K562 (cell line): ENCODE results near the gene GKAP1. TPM values are rescaled to one million over a fixed set of nuclear protein-coding genes. Genes with fewer than 3 reads are reported as not detected.

Experiments used
- ATAC-seq: fragments of 200-7000 bp; cut with Tn5 transposase; 3 replicates; pipeline ENCODE4 v1.9.1; 2020; ENCODE audit warnings: moderate library complexity
- BruUV-seq: library from RNA; stranded (reverse); fragments of 400-500 nt; replicated peaks from 2 replicates; lab custom pipeline; 2021; lab: Mats Ljungman, UMichigan
- CTCF ChIA-PET: fragments of 300-600 bp; formaldehyde crosslinking; extraction: SDS; loops from one replicate; lab custom pipeline; 2021; ENCODE audit warnings: low intra/inter-chr PET ratio; lab: Yijun Ruan, JAX
- POLR2A ChIA-PET: fragments of 300-600, 350-650 bp; sonication (Branson Sonifier 250); formaldehyde crosslinking; extraction: SDS; loops from one replicate; lab custom pipeline; 2021; ENCODE audit warnings: antibody characterized with exemption, inconsistent platforms; lab: Yijun Ruan, JAX
- DNase-seq, 4 experiments: peaks; one replicate each; pipeline versions ENCODE4 v3.0.0 to v3.0.0-alpha.2; 2011 to 2018; ENCODE audit warnings: low spot score in 3 of 4, mixed read lengths in 3 of 4; ENCODE audit errors: extremely low read depth in 1 of 4
- FAIRE-seq: peaks from 2 replicates; lab custom pipeline; 2011; peaks lifted over from hg19 to GRCh38; lab: Jason Lieb, UNC
- H2AFZ ChIP-seq: 2 replicates; pipeline ENCODE4 v1.6.0; 2011; ENCODE audit warnings: low read depth, low read length, control low read depth, inconsistent platforms
- H3K27ac ChIP-seq: fragments of 200-600 bp; 3 replicates; pipeline ENCODE4 v1.8.0; 2011; ENCODE audit warnings: low read depth, mild to moderate bottlenecking, control low read depth, inconsistent platforms, low read length, moderate library complexity, mixed read lengths; ENCODE audit errors: extremely low read depth
- H3K27me3 ChIP-seq, 2 experiments: fragments of 300-600 bp in 1 of 2; 2 replicates in 1 of 2; 3 replicates in 1 of 2; pipeline versions ENCODE4 v1.6.0 to v1.8.0; 2011; ENCODE audit warnings: inconsistent platforms in 2 of 2, low read length in 2 of 2, mild to moderate bottlenecking in 1 of 2, mixed read lengths in 1 of 2, moderate library complexity in 1 of 2; ENCODE audit not compliant: control insufficient read depth in 2 of 2, insufficient read depth in 2 of 2
- H3K36me3 ChIP-seq: fragments of 300-600 bp; 3 replicates; pipeline ENCODE4 v1.8.0; 2011; ENCODE audit warnings: mild to moderate bottlenecking, low read length, inconsistent platforms; ENCODE audit not compliant: control insufficient read depth, insufficient read depth
- H3K4me1 ChIP-seq, 2 experiments: fragments of 200-600 bp in 1 of 2; replicated peaks in 1 of 2; 2 replicates in 1 of 2; 3 replicates in 1 of 2; pipeline versions ENCODE4 v1.5.1 to v1.8.0; 2011; ENCODE audit warnings: inconsistent platforms in 2 of 2, low read length in 2 of 2, mild to moderate bottlenecking in 1 of 2, mixed read lengths in 1 of 2, moderate library complexity in 1 of 2; ENCODE audit not compliant: control insufficient read depth in 2 of 2, insufficient read depth in 2 of 2
- H3K4me2 ChIP-seq: 2 replicates; pipeline ENCODE4 v1.6.1; 2011; ENCODE audit warnings: low read length, control low read depth, inconsistent platforms, mixed read lengths; ENCODE audit not compliant: insufficient read depth
- H3K4me3 ChIP-seq: fragments of 200-600 bp; sonication (generic), shearing (Covaris generic); 2 replicates; pipeline ENCODE4 v1.5.1; 2016; ENCODE audit warnings: control low read depth, inconsistent platforms
- H3K79me2 ChIP-seq: fragments of 200-600 bp; 3 replicates; pipeline ENCODE4 v1.8.0; 2011; ENCODE audit warnings: low read length, inconsistent platforms; ENCODE audit not compliant: control insufficient read depth, insufficient read depth
- H3K9ac ChIP-seq, 2 experiments: 2 replicates each; pipeline versions ENCODE4 v1.6.0 to v1.6.1; 2011; ENCODE audit warnings: low read depth in 2 of 2, low read length in 2 of 2, control low read depth in 1 of 2, inconsistent platforms in 1 of 2, mild to moderate bottlenecking in 1 of 2, mixed read lengths in 1 of 2; ENCODE audit not compliant: insufficient read depth in 1 of 2
- H3K9me1 ChIP-seq: one replicate; pipeline ENCODE4 v1.6.0; 2011; ENCODE audit warnings: inconsistent platforms, mild to moderate bottlenecking, low read length, moderate library complexity; ENCODE audit not compliant: control insufficient read depth, insufficient read depth
- H3K9me3 ChIP-seq: replicated peaks from 2 replicates; pipeline ENCODE4 v1.5.1; 2011; ENCODE audit warnings: low read depth, low read length, inconsistent platforms; ENCODE audit not compliant: control insufficient read depth, insufficient read depth
- H4K20me1 ChIP-seq: replicated peaks from 2 replicates; pipeline ENCODE4 v1.6.1; 2011; ENCODE audit warnings: low read length, inconsistent platforms, mixed read lengths; ENCODE audit not compliant: control insufficient read depth, insufficient read depth
- CREM ChIP-seq: IDR thresholded peaks from 2 replicates; pipeline ENCODE4 v1.6.1; 2014; ENCODE audit warnings: antibody characterized with exemption, low read depth
- MTA3 ChIP-seq: fragments of 450-650 bp; formaldehyde crosslinking; IDR thresholded peaks from 2 replicates; pipeline ENCODE4 v1.6.1; 2017; ENCODE audit warnings: mild to moderate bottlenecking, borderline replicate concordance
- PHF8 ChIP-seq: fragments of 200-600 bp; sonication (generic); IDR thresholded peaks from 2 replicates; pipeline ENCODE4 v1.6.1; 2012; ENCODE audit warnings: mixed run types, mild to moderate bottlenecking, inconsistent platforms, low read length, moderate library complexity, borderline replicate concordance
- PPARD ChIP-seq: fragments of 250-450 bp; sonication (Bioruptor Pico); IDR thresholded peaks from 2 replicates; pipeline ENCODE4 v1.8.0; 2022; ENCODE audit warnings: inconsistent platforms, mild to moderate bottlenecking, moderate library complexity
- SMC3 ChIP-seq: conservative IDR thresholded peaks from 2 replicates; pipeline ENCODE4 v1.6.1; 2011; ENCODE audit warnings: low read depth, low read length, improper control_type of control experiment; ENCODE audit not compliant: insufficient read depth
- SPI1 ChIP-seq: IDR thresholded peaks from 2 replicates; pipeline ENCODE4 v1.6.1; 2011; ENCODE audit warnings: low read depth, low read length, control low read depth, borderline replicate concordance
- SRSF1 ChIP-seq: fragments of 200-400 bp; formaldehyde crosslinking; IDR thresholded peaks from 2 replicates; pipeline ENCODE4 v1.6.1; 2017; ENCODE audit warnings: mild to moderate bottlenecking, low read depth, low read length, moderate library complexity
- ZBED1 ChIP-seq: IDR thresholded peaks from 2 replicates; pipeline ENCODE4 v1.6.1; 2014
- ZNF584 ChIP-seq: fragments of 200-800 bp; sonication (Bioruptor generic); IDR thresholded peaks from 2 replicates; pipeline ENCODE4 v1.6.1; 2016; ENCODE audit warnings: low read depth, mild to moderate bottlenecking, missing genetic modification characterization, missing compliant biosample characterization
- ZNF76 ChIP-seq: fragments of 250-450 bp; sonication (Bioruptor Pico); IDR thresholded peaks from 2 replicates; pipeline ENCODE4 v1.4.0; 2020; ENCODE audit warnings: mild to moderate bottlenecking, moderate library complexity, borderline replicate concordance
- WGBS: fragments of 100-300 bp; shearing (Covaris generic); methylation state at CpG from one replicate; pipeline ENCODE4 v1.1.6; 2016; ENCODE audit warnings: low coverage, mixed read lengths; ENCODE audit not compliant: insufficient coverage; ENCODE audit errors: missing lambda C conversion rate; 5-methylcytosine and 5-hydroxymethylcytosine counted together
- in situ Hi-C: fragments of 300-500 bp; cut with MboI; formaldehyde crosslinking; loops from 4 replicates; pipeline ENCODE4 v1.15.0; 2018; ENCODE audit warnings: inconsistent platforms, mixed read lengths
- intact Hi-C: fragments of 100-400 bp; cut with micrococcal nuclease; formaldehyde crosslinking; loops from 2 replicates; pipeline ENCODE4 v1.14.2; 2022
- polyA plus RNA-seq, 8 experiments: library from polyadenylated mRNA; depleted of rRNA in 4 of 8; stranded (reverse) in 5 of 8; unstranded in 3 of 8; fragments of >200 nt; fragmentation: Nextera tagmentation in 2 of 8; fragmentation: Illumina TruSeq in 1 of 8; extraction: Ambion mirVana in 2 of 8; extraction: Trizol in 1 of 8; gene quantifications; 2 replicates each; pipeline versions ENCODE4 v1.2.1 to v1.2.3, GENCODE V29; 2011 to 2014; ENCODE audit warnings: inconsistent platforms in 1 of 8, missing spikeins in 1 of 8
- total RNA-seq, 7 experiments: library from RNA; depleted of rRNA in 6 of 7; stranded (reverse); fragments of >200 nt in 6 of 7; fragmentation: Illumina TruSeq in 2 of 7; extraction: Trizol in 2 of 7; gene quantifications; 2 replicates each; pipeline versions ENCODE4 v1.2.1 to v1.2.3, GENCODE V29; 2011 to 2021; ENCODE audit warnings: low replicate concordance in 1 of 7

The GKAP1 gene
- total and polyA plus RNA-seq, 9 of the 15 experiments (the other 6 are each of a cell fraction or from before 2014, with no cell fraction given): 1.0 to 3.8 (median 2.7) TPM

- no peaks in the 10 kb centered on the region for H3K79me2 ChIP-seq
- H3K36me3 ChIP-seq: no peaks in the 10 kb centered on the region
- no TSS peak for BruUV-seq
- H3K4me2 ChIP-seq: no peak overlapping the region
- H2AFZ ChIP-seq: no peak overlapping the region
- POLR2A ChIA-PET: no interaction called here
- in situ Hi-C loops (no loop called here), intact Hi-C loops (no loop called here)
- TF ChIP-seq SPI1 (peak; percentile 91), PPARD (CRISPR knock-in tag) (no peak), SMC3 (no peak)
- no peak overlapping the region for H3K4me3 ChIP-seq
- no peak overlapping the region for H3K27ac ChIP-seq
- H4K20me1 ChIP-seq: no peaks in the 10 kb centered on the region
- no peak overlapping the region for H3K9ac ChIP-seq
- CTCF ChIA-PET: no interaction called here
- no peaks in the 10 kb centered on the region for H3K9me3 ChIP-seq
- DNase-seq (no peak), FAIRE-seq (no peak), ATAC-seq (no peak; the same call in 2 of the 3 replicates)
- no peaks in the 10 kb centered on the region for H3K9me1 ChIP-seq
- H3K4me1 ChIP-seq: no peaks in the 10 kb centered on the region
- H3K27me3 ChIP-seq: no peaks in the 10 kb centered on the region
These were observed 63.1 kb downstream of the GKAP1 start for GRCh38 chr9:83754383-83754977.

GRCh38 chr9:83749706-83750105 is 67.9 kb downstream of the GKAP1 start:
- TF ChIP-seq SRSF1: no peak
- no peak for TF ChIP-seq ZNF76 (CRISPR knock-in tag)
- no peak for TF ChIP-seq ZBED1
- TF ChIP-seq ZNF584 (CRISPR knock-in tag): no peak
- no peak for TF ChIP-seq PHF8
- no peak for TF ChIP-seq MTA3
- no peak for TF ChIP-seq CREM
- TF ChIP-seq, all 486 proteins: peak for 0
- intact Hi-C loops (no loop called here), in situ Hi-C loops (no loop called here)
- ATAC-seq: no peak
- DNase-seq: no peak
- ChIA-PET CTCF (no interaction called here), POLR2A (no interaction called here)
- H3K27ac ChIP-seq: no peak overlapping the region
- 30% methylated on average over 3 of the region's 3 CpGs for WGBS
- no peak overlapping the region for H3K9ac ChIP-seq
- no TSS peak for BruUV-seq
- H3K4me2 ChIP-seq: no peak overlapping the region
- no peaks in the 10 kb centered on the region for H3K9me1 ChIP-seq
- H3K9me3 ChIP-seq: no peaks in the 10 kb centered on the region
- FAIRE-seq: no peak
- no peaks in the 10 kb centered on the region for H4K20me1 ChIP-seq
- H3K27me3 ChIP-seq: no peaks in the 10 kb centered on the region
- no peak overlapping the region for H2AFZ ChIP-seq
- H3K79me2 ChIP-seq: no peaks in the 10 kb centered on the region
- H3K4me1 ChIP-seq: no peaks in the 10 kb centered on the region
- H3K36me3 ChIP-seq: no peaks in the 10 kb centered on the region
- no peak overlapping the region for H3K4me3 ChIP-seq
